BLaER1 (cell line): ENCODE results near the gene STOML1.

Experiments used
- H3K27ac ChIP-seq: shearing (Covaris generic); formaldehyde crosslinking; 2 replicates; pipeline ENCODE4 v1.8.1; 2022
- H3K27me3 ChIP-seq: shearing (Covaris generic); formaldehyde crosslinking; 2 replicates; pipeline ENCODE4 v1.8.1; 2022
- H3K36me3 ChIP-seq: shearing (Covaris generic); formaldehyde crosslinking; 2 replicates; pipeline ENCODE4 v1.8.1; 2022
- H3K4me1 ChIP-seq: shearing (Covaris generic); formaldehyde crosslinking; 2 replicates; pipeline ENCODE4 v1.8.1; 2022
- H3K4me2 ChIP-seq: shearing (Covaris generic); formaldehyde crosslinking; 2 replicates; pipeline ENCODE4 v1.8.1; 2022
- H3K4me3 ChIP-seq: shearing (Covaris generic); formaldehyde crosslinking; 2 replicates; pipeline ENCODE4 v1.8.1; 2022
- H3K9ac ChIP-seq: shearing (Covaris generic); formaldehyde crosslinking; 2 replicates; pipeline ENCODE4 v1.8.1; 2022
- H3K9me3 ChIP-seq: shearing (Covaris generic); formaldehyde crosslinking; 2 replicates; pipeline ENCODE4 v1.8.1; 2022
- H4K20me1 ChIP-seq: shearing (Covaris generic); formaldehyde crosslinking; 2 replicates; pipeline ENCODE4 v1.8.1; 2022
- Cebpa-rat ChIP-seq: shearing (Covaris generic); IDR thresholded peaks from 2 replicates; pipeline ENCODE4 v1.8.1; 2022

The STOML1 gene

DNA sequence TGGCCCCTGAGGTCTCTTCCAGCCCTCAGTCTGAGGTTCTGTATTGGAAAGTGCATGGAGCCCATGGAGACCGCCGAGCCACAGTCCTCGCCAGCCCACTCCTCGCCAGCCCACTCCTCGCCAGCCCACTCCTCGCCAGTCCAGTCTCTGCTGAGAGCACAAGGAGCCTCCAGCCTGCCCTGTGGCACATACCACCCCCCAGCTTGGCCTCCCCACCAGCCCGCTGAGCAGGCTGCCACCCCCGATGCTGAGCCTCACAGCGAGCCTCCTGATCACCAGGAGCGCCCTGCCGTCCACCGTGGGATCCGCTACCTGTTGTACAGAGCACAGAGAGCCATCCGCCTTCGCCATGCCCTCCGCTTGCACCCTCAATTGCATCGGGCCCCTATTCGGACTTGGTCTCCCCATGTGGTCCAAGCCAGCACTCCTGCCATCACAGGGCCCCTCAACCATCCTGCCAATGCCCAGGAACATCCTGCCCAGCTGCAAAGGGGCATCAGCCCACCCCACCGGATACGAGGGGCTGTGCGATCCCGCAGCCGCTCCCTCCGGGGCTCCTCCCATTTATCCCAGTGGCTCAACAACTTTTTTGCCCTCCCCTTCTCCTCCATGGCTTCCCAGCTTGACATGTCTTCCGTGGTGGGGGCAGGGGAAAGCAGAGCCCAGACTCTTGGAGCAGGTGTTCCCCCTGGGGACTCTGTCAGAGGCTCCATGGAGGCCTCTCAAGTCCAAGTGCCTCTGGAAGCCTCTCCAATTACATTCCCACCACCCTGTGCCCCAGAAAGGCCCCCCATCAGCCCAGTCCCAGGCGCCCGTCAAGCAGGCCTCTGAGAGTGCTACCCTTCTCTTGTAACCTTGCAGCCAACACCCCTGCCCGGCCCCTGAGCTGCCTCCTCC is 43.3 kb upstream of the STOML1 start:
- no peak overlapping the region for H3K4me3 ChIP-seq
- H3K27ac ChIP-seq: no peak overlapping the region
- no peaks in the 10 kb centered on the region for H3K27me3 ChIP-seq
- 0 out of 2 replicates have a peak overlapping the region, but pooled peaks have one; percentile 9 for H3K4me2 ChIP-seq
- no peaks in the 10 kb centered on the region for H3K9me3 ChIP-seq
- peaks cover 55% of the 10 kb centered on the region for H4K20me1 ChIP-seq
- TF ChIP-seq Cebpa-rat: no peak
- H3K9ac ChIP-seq: no peak overlapping the region
- H3K36me3 ChIP-seq: peaks cover 62% of the 10 kb centered on the region
- H3K4me1 ChIP-seq: peaks cover 18% of the 10 kb centered on the region

DNA sequence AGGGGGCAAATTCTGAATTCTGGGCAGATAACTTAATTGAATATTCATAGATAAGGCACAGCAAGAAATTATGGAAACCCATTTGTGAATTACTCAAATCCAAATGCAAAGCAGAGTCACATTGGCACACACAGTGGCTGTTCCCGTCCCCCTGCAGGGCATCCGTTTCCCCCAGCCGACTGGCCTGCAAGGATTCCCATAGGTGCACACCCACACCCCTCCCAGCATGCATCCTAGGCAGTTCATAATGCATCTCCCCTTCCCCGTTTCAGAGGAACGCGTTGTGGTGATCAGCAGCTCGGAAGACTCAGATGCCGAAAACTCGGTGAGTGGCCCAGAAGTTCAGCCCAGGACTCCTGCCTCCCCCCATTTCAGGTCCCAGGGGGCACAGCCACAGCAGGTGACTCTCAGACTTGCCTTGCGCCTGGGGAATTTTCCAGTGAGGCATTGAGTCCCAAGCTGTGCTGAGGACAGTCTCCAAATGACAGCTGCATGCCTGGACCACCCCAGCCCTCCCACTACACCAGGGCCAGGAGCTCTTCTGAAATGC is 42.2 kb upstream of the STOML1 start:
- Histone ChIP-seq H3K27me3 (no peaks in the 10 kb centered on the region), H4K20me1 (peaks cover 55% of the 10 kb centered on the region), H3K4me1 (peaks cover 18% of the 10 kb centered on the region), H3K4me2 (0 out of 2 replicates have a peak overlapping the region, but pooled peaks have one; percentile 5), H3K9me3 (no peaks in the 10 kb centered on the region), H3K27ac (no peak overlapping the region), H3K9ac (no peak overlapping the region), H3K36me3 (peaks cover 73% of the 10 kb centered on the region), H3K4me3 (no peak overlapping the region)
- no peak for TF ChIP-seq Cebpa-rat

- Histone ChIP-seq H3K9ac (no peak overlapping the region), H3K9me3 (no peaks in the 10 kb centered on the region), H3K4me2 (no peak overlapping the region), H3K4me3 (no peak overlapping the region), H3K4me1 (peaks cover 18% of the 10 kb centered on the region), H3K27me3 (no peaks in the 10 kb centered on the region), H4K20me1 (peaks cover 64% of the 10 kb centered on the region), H3K27ac (no peak overlapping the region), H3K36me3 (peaks cover 83% of the 10 kb centered on the region)
- TF ChIP-seq Cebpa-rat: no peak
These were observed 40.8 kb upstream of the STOML1 start for GRCh38 chr15:74032606-74033561.

DNA sequence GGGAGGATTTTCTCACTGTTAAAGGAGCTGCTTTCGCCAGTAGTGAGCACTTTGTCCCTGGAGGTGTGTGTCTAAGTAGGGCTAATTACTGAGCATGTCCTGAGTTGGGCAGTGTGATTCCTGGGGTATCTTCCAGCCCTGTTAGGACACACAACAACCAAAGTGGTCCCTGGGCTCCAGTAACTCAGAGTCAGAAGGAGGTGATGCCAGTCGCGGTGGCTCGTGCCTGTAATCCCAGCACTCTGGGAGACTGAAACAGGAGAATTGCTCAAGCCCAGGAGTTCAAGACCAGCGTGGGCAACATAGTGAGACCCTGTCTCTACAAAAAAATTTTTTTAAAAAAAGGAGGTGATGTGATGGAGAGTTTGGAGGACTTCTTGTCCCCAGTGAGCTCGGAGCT is 40.0 kb upstream of the STOML1 start:
- Histone ChIP-seq H3K4me3 (no peak overlapping the region), H3K4me1 (peaks cover 18% of the 10 kb centered on the region), H4K20me1 (peaks cover 65% of the 10 kb centered on the region), H3K27ac (no peak overlapping the region), H3K27me3 (no peaks in the 10 kb centered on the region), H3K4me2 (no peak overlapping the region), H3K9ac (no peak overlapping the region), H3K9me3 (no peaks in the 10 kb centered on the region), H3K36me3 (peaks cover 83% of the 10 kb centered on the region)
- TF ChIP-seq Cebpa-rat: no peak

GRCh38 chr15:74028646-74029045 is 36.6 kb upstream of the STOML1 start:
- peaks cover 83% of the 10 kb centered on the region for H3K36me3 ChIP-seq
- H3K9ac ChIP-seq: no peak overlapping the region
- TF ChIP-seq Cebpa-rat: no peak
- H3K27ac ChIP-seq: no peak overlapping the region
- H3K4me1 ChIP-seq: no peaks in the 10 kb centered on the region; the same call in 1 of the 2 replicates
- H4K20me1 ChIP-seq: peaks cover 64% of the 10 kb centered on the region
- H3K4me3 ChIP-seq: no peak overlapping the region
- no peaks in the 10 kb centered on the region for H3K27me3 ChIP-seq
- no peak overlapping the region for H3K4me2 ChIP-seq
- no peaks in the 10 kb centered on the region for H3K9me3 ChIP-seq

DNA sequence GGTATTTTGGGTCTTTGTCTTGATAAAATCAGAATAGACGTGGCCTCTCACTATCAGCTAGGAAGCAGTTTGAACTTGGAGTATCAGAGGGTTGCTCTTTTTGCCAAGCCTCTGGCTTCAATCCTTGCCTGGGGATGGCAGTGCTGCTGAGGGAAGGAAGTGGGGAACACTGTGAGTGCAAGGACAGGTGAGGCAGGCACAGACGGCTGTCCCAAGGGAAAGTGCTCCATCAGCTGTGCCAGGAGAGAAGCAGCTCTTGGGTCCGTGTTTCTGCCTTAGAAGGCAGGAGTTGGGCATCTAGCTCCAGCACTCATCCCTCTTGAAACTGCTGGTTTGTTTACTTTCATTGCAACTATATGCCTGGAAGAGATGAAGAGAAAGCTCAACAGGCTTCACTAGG is 35.6 kb upstream of the STOML1 start:
- no peak overlapping the region for H3K4me2 ChIP-seq
- no peak overlapping the region for H3K4me3 ChIP-seq
- TF ChIP-seq Cebpa-rat: no peak

GRCh38 chr15:74025436-74025835 is 33.3 kb upstream of the STOML1 start:
- Histone ChIP-seq H3K4me1 (no peaks in the 10 kb centered on the region), H3K9me3 (no peaks in the 10 kb centered on the region), H3K4me3 (no peak overlapping the region), H4K20me1 (peaks cover 80% of the 10 kb centered on the region), H3K27me3 (no peaks in the 10 kb centered on the region), H3K4me2 (no peak overlapping the region), H3K27ac (no peak overlapping the region), H3K36me3 (peaks cover 89% of the 10 kb centered on the region), H3K9ac (no peak overlapping the region)
- TF ChIP-seq Cebpa-rat: no peak

More for the DNA sequence above, 35.6 kb upstream of the STOML1 start:
- peaks cover 64% of the 10 kb centered on the region for H4K20me1 ChIP-seq
- H3K4me1 ChIP-seq: no peaks in the 10 kb centered on the region
- no peak overlapping the region for H3K9ac ChIP-seq
- H3K27ac ChIP-seq: no peak overlapping the region
- no peaks in the 10 kb centered on the region for H3K9me3 ChIP-seq
- peaks cover 83% of the 10 kb centered on the region for H3K36me3 ChIP-seq
- no peaks in the 10 kb centered on the region for H3K27me3 ChIP-seq

- TF ChIP-seq Cebpa-rat: no peak
- Histone ChIP-seq H3K27ac (no peak overlapping the region), H3K36me3 (peaks cover 87% of the 10 kb centered on the region), H3K4me2 (no peak overlapping the region), H3K9me3 (no peaks in the 10 kb centered on the region), H3K4me3 (no peak overlapping the region), H3K27me3 (no peaks in the 10 kb centered on the region), H4K20me1 (peaks cover 88% of the 10 kb centered on the region), H3K9ac (no peak overlapping the region), H3K4me1 (no peaks in the 10 kb centered on the region)
These were observed 32.6 kb upstream of the STOML1 start for GRCh38 chr15:74024687-74025086.

DNA sequence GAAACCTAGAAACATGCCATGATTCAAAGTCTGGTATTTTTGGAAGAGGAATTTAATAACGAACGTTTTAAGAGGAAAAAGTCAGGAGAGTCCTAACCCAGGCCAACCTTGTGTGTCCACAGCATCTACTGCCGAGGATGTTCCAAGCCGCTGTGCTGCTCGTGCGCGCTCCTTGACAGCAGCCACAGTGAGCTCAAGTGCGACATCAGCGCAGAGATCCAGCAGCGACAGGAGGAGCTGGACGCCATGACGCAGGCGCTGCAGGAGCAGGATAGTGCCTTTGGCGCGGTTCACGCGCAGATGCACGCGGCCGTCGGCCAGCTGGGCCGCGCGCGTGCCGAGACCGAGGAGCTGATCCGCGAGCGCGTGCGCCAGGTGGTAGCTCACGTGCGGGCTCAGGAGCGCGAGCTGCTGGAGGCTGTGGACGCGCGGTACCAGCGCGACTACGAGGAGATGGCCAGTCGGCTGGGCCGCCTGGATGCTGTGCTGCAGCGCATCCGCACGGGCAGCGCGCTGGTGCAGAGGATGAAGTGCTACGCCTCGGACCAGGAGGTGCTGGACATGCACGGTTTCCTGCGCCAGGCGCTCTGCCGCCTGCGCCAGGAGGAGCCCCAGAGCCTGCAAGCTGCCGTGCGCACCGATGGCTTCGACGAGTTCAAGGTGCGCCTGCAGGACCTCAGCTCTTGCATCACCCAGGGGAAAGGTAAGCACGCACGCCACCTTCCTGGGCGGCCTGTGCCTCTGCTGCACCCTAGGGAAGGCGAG is 30.8 kb upstream of the STOML1 start:
- Histone ChIP-seq H3K9me3 (no peaks in the 10 kb centered on the region), H3K27ac (no peak overlapping the region), H3K4me3 (no peak overlapping the region), H4K20me1 (peaks cover 98% of the 10 kb centered on the region), H3K36me3 (peaks cover 79% of the 10 kb centered on the region), H3K4me2 (no peak overlapping the region), H3K27me3 (no peaks in the 10 kb centered on the region), H3K4me1 (no peaks in the 10 kb centered on the region), H3K9ac (no peak overlapping the region)
- TF ChIP-seq Cebpa-rat: no peak
